GM12878 (cell line): ENCODE data around the gene CDK5R1. TPM values are rescaled to one million over a fixed set of nuclear protein-coding genes. Genes with fewer than 3 reads are reported as not detected.

Source experiments
- ATAC-seq: fragments of 200-7000 bp; cut with Tn5 transposase; 3 replicates; pipeline ENCODE4 v1.9.1; 2020; ENCODE audit warnings: mild to moderate bottlenecking, moderate library complexity
- BruUV-seq: library from RNA; stranded (reverse); fragments of 400-500 nt; replicated peaks from 2 replicates; lab custom pipeline; 2021; lab: Mats Ljungman, UMichigan
- CTCF ChIA-PET: fragments of 300-600 bp; sonication (Branson Sonifier 250); formaldehyde crosslinking; extraction: SDS; loops from one replicate; lab custom pipeline; 2021; ENCODE audit warnings: inconsistent platforms; lab: Yijun Ruan, JAX
- POLR2A ChIA-PET: fragments of 350-600 bp; formaldehyde crosslinking; extraction: SDS; loops from one replicate; lab custom pipeline; 2021; ENCODE audit warnings: inconsistent platforms; lab: Charles Lee
- RAD21 ChIA-PET: fragments of 300-600 bp; sonication (Branson Sonifier 250); formaldehyde crosslinking; loops from one replicate; lab custom pipeline; 2023; ENCODE audit warnings: antibody characterized with exemption; ENCODE audit not compliant: unreplicated experiment; lab: Charles Lee
- SMC1A ChIA-PET: fragments of 300-600 bp; sonication (Branson Sonifier 250); formaldehyde crosslinking; loops from one replicate; lab custom pipeline; 2023; ENCODE audit not compliant: unreplicated experiment, uncharacterized antibody; lab: Charles Lee
- DNase-seq: peaks from one replicate; pipeline ENCODE4 v3.0.0-alpha.2; 2011; ENCODE audit warnings: low read depth, low spot score
- FAIRE-seq: peaks from 3 replicates; lab custom pipeline; 2011; peaks lifted over from hg19 to GRCh38; lab: Jason Lieb, UNC
- H2AFZ ChIP-seq: 2 replicates; pipeline ENCODE4 v1.6.0; 2011; ENCODE audit warnings: low read depth, low read length, control low read depth; ENCODE audit not compliant: control insufficient read depth
- H3K27ac ChIP-seq: 2 replicates; pipeline ENCODE4 v1.5.1; 2011; ENCODE audit warnings: control low read depth; ENCODE audit not compliant: control insufficient read depth, insufficient read depth
- H3K27me3 ChIP-seq, 2 experiments: replicated peaks in 1 of 2; 2 replicates each; pipeline versions ENCODE4 v1.6.0 to v1.6.1; 2011; ENCODE audit warnings: low read length in 1 of 2; ENCODE audit not compliant: control insufficient read depth in 2 of 2, insufficient read depth in 2 of 2
- H3K36me3 ChIP-seq, 2 experiments: 2 replicates each; pipeline ENCODE4 v1.5.1; 2011; ENCODE audit warnings: low read length in 1 of 2; ENCODE audit not compliant: control insufficient read depth in 2 of 2, insufficient read depth in 2 of 2
- H3K4me1 ChIP-seq: 2 replicates; pipeline ENCODE4 v1.6.1; 2011; ENCODE audit warnings: mild to moderate bottlenecking, low read length, moderate library complexity, mixed read lengths; ENCODE audit not compliant: control insufficient read depth, insufficient read depth
- H3K4me2 ChIP-seq: 2 replicates; pipeline ENCODE4 v1.6.0; 2011; ENCODE audit warnings: control low read depth; ENCODE audit not compliant: control insufficient read depth, insufficient read depth
- H3K4me3 ChIP-seq: fragments of 200-600 bp; sonication (generic); 2 replicates; pipeline ENCODE4 v1.5.1; 2016
- H3K79me2 ChIP-seq: 2 replicates; pipeline ENCODE4 v1.6.0; 2011; ENCODE audit warnings: low read length; ENCODE audit not compliant: control insufficient read depth, insufficient read depth
- H3K9ac ChIP-seq: 2 replicates; pipeline ENCODE4 v1.8.0; 2011; ENCODE audit warnings: low read length, control low read depth, mixed read lengths; ENCODE audit not compliant: control insufficient read depth, insufficient read depth
- H3K9me3 ChIP-seq: replicated peaks from 3 replicates; pipeline ENCODE4 v1.5.1; 2011; ENCODE audit warnings: mild to moderate bottlenecking, low read length; ENCODE audit not compliant: control insufficient read depth, insufficient read depth
- H4K20me1 ChIP-seq: 2 replicates; pipeline ENCODE4 v1.6.0; 2011; ENCODE audit not compliant: control insufficient read depth, insufficient read depth
- CBX3 ChIP-seq: fragments of 200-600 bp; sonication (generic); IDR thresholded peaks from 2 replicates; pipeline ENCODE4 v1.6.1; 2016; ENCODE audit warnings: low read depth, borderline replicate concordance
- CBX5 ChIP-seq: sonication (generic); IDR thresholded peaks from 2 replicates; pipeline ENCODE4 v1.6.1; 2016; ENCODE audit warnings: low read depth, moderate library complexity, mild to moderate bottlenecking, inconsistent platforms
- EP300 ChIP-seq, 2 experiments: fragments of 150-350 bp in 1 of 2; IDR thresholded peaks; 2 replicates each; pipeline ENCODE4 v1.6.1; 2011 to 2012; ENCODE audit warnings: low read depth in 2 of 2, low read length in 2 of 2, borderline replicate concordance in 1 of 2, improper control_type of control experiment in 1 of 2, inconsistent platforms in 1 of 2; ENCODE audit not compliant: control insufficient read depth in 1 of 2
- FOS ChIP-seq: IDR thresholded peaks from 3 replicates; pipeline ENCODE4 v1.6.1; 2011; ENCODE audit warnings: borderline replicate concordance; ENCODE audit not compliant: insufficient read length; ENCODE audit errors: extremely low read depth
- FOXM1 ChIP-seq: IDR thresholded peaks from 2 replicates; pipeline ENCODE4 v1.6.1; 2012; ENCODE audit warnings: low read depth, mild to moderate bottlenecking, inconsistent platforms, low read length, moderate library complexity
- HDGF ChIP-seq: fragments of 450-650 bp; IDR thresholded peaks from 2 replicates; pipeline ENCODE4 v1.6.1; 2016; ENCODE audit warnings: antibody characterized with exemption
- KAT2A ChIP-seq: conservative IDR thresholded peaks from 2 replicates; pipeline ENCODE4 v1.6.1; 2011; ENCODE audit warnings: low read depth, low read length; ENCODE audit not compliant: control insufficient read depth
- NFYA ChIP-seq: IDR thresholded peaks from 2 replicates; pipeline ENCODE4 v1.6.1; 2011; ENCODE audit warnings: low read depth, mild to moderate bottlenecking, low read length, improper control_type of control experiment, borderline replicate concordance
- RAD21 ChIP-seq: IDR thresholded peaks from 2 replicates; pipeline ENCODE4 v1.6.1; 2011; ENCODE audit warnings: mild to moderate bottlenecking, low read depth, low read length, moderate library complexity; ENCODE audit not compliant: insufficient read depth
- YBX1 ChIP-seq: fragments of 450-650 bp; IDR thresholded peaks from 2 replicates; pipeline ENCODE4 v1.6.1; 2016; ENCODE audit warnings: antibody characterized with exemption
- WGBS: methylation state at CpG from one replicate; pipeline ENCODE4 v1.1.6; 2016; ENCODE audit warnings: low lambda C conversion rate; ENCODE audit not compliant: insufficient replicate concordance, insufficient coverage; ENCODE audit errors: missing lambda C conversion rate; 5-methylcytosine and 5-hydroxymethylcytosine counted together
- in situ Hi-C: fragments of 300-500 bp; cut with MboI; formaldehyde crosslinking; loops from 9 replicates; pipeline ENCODE4 v1.14.3; 2018; ENCODE audit warnings: mixed read lengths
- intact Hi-C: fragments of 100-400 bp; cut with micrococcal nuclease; formaldehyde crosslinking; loops from one replicate; pipeline ENCODE4 v1.14.2; 2022; ENCODE audit not compliant: unreplicated experiment
- polyA plus RNA-seq, 11 experiments: library from polyadenylated mRNA; depleted of rRNA in 4 of 11; unstranded in 6 of 11; stranded (reverse) in 5 of 11; fragments of >200 nt; fragmentation: Nextera tagmentation in 4 of 11; fragmentation: Illumina TruSeq in 1 of 11; extraction: Ambion mirVana in 4 of 11; extraction: Trizol in 1 of 11; gene quantifications; 1 replicate in 1 of 11; 2 replicates in 10 of 11; pipeline versions ENCODE4 v1.2.1 to v1.2.3, GENCODE V29; 2011 to 2016; ENCODE audit warnings: inconsistent platforms in 2 of 11, missing spikeins in 2 of 11, low read depth in 1 of 11
- total RNA-seq, 4 experiments: library from RNA; depleted of rRNA in 3 of 4; stranded (reverse); fragments of >200 nt in 3 of 4; fragmentation: Illumina TruSeq in 1 of 4; extraction: Trizol in 1 of 4; gene quantifications; 2 replicates each; pipeline versions ENCODE4 v1.2.1 to v1.2.3, GENCODE V29; 2013 to 2021
- TF ChIP-seq, protein P1 (sequence below): fragments of 450-650 bp; IDR thresholded peaks from 2 replicates; pipeline ENCODE4 v1.6.1; 2017; ENCODE audit warnings: low read depth, mild to moderate bottlenecking, moderate library complexity
- TF ChIP-seq, protein P2 (sequence below): fragments of 450-650 bp; IDR thresholded peaks from 2 replicates; pipeline ENCODE4 v1.6.1; 2017; ENCODE audit warnings: mild to moderate bottlenecking, moderate library complexity
- TF ChIP-seq, protein P3 (sequence below): IDR thresholded peaks from 2 replicates; pipeline ENCODE4 v1.6.1; 2012; ENCODE audit warnings: low read depth, low read length, improper control_type of control experiment

Gene CDK5R1
- total and polyA plus RNA-seq, 10 of the 15 experiments (the other 5 are each of a cell fraction or from before 2014, with no cell fraction given), result 1.1 to 28.3 (median 12.2) TPM

GRCh38 chr17:32515677-32516383 is 29.0 kb downstream of the CDK5R1 start (continued):
- TF ChIP-seq HDGF (no peak), CBX3 (no peak)
- TF ChIP-seq, protein P1, sequence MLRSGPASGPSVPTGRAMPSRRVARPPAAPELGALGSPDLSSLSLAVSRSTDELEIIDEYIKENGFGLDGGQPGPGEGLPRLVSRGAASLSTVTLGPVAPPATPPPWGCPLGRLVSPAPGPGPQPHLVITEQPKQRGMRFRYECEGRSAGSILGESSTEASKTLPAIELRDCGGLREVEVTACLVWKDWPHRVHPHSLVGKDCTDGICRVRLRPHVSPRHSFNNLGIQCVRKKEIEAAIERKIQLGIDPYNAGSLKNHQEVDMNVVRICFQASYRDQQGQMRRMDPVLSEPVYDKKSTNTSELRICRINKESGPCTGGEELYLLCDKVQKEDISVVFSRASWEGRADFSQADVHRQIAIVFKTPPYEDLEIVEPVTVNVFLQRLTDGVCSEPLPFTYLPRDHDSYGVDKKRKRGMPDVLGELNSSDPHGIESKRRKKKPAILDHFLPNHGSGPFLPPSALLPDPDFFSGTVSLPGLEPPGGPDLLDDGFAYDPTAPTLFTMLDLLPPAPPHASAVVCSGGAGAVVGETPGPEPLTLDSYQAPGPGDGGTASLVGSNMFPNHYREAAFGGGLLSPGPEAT, result peak; percentile 88

DNA sequence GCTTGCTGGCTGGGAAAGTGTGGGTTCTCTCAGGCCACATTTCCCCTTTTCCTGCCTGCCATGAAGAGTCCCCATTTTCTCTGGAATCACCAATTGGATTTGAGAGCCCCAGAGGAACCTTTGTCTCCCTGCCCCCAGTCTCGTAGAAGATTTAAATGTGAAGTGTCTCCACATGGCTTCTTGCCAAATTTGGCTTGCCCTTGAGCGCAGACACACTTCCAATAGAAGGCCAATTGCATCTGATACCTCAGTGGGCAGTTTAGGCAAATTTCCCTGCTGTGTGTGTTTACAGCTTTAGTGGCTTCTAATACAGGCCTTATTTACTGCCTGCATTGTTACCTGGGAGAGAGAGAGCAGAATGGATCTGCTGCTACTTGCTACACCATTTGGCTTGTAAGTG is 29.7 kb downstream of the CDK5R1 start:
- Histone ChIP-seq H2AFZ (no peak overlapping the region), H3K36me3 (no peaks in the 10 kb centered on the region), H3K27me3 (no peaks in the 10 kb centered on the region), H3K79me2 (no peaks in the 10 kb centered on the region; the same call in 1 of the 2 replicates), H3K4me3 (0 out of 2 replicates have a peak overlapping the region, but pooled peaks have one; percentile 11), H3K4me2 (peak overlapping the region; percentile 80), H3K4me1 (peaks cover 63% of the 10 kb centered on the region), H4K20me1 (no peaks in the 10 kb centered on the region), H3K27ac (peak overlapping the region; percentile 90), H3K9ac (peak overlapping the region; percentile 69), H3K9me3 (no peaks in the 10 kb centered on the region)
- ATAC-seq (peak; percentile 9; the same call in 2 of the 3 replicates), DNase-seq (no peak), FAIRE-seq (no peak)
- ChIA-PET CTCF (interaction anchor here (1.0 to 4.9 kb wide), 5 partner anchors 10 to 33 kb away, joined by 3 to 28 read pairs (median 8); no protein-coding TSS in a partner anchor), POLR2A (interaction anchor here (1.3 to 18.8 kb wide), 7 partner anchors 8 to 53 kb away, joined by 4 to 308 read pairs (median 12); partner anchors contain the start of gene CDK5R1), RAD21 (interaction anchor here (1.2 to 19.5 kb wide), 9 partner anchors 7 to 92 kb away, joined by 3 to 543 read pairs (median 6); partner anchors contain the start of gene CDK5R1), SMC1A (interaction anchor here (1.3 to 13.7 kb wide), 11 partner anchors 8 to 92 kb away, joined by 3 to 286 read pairs (median 10); partner anchors contain the start of gene CDK5R1)
- no TSS peak for BruUV-seq
- WGBS, result 0% methylated on average over 2 of the region's 2 CpGs
- in situ Hi-C loops (no loop called here), intact Hi-C loops (loop anchor here (1.0 kb wide), 1 partner anchor 13 kb away; no protein-coding TSS in a partner anchor)
- no peak for TF ChIP-seq NFYA
- TF ChIP-seq FOXM1, result no peak
- TF ChIP-seq EP300 (IDR thresholded peaks at IDR 0.05; ENCODE audit: borderline replicate concordance in 1 of 2, control insufficient read depth in 1 of 2, low read depth in 2 of 2, low read length in 2 of 2), result peak in 1 of 2 experiments; percentile 45; a peak in 1 of 4 replicates
- TF ChIP-seq, protein P2, sequence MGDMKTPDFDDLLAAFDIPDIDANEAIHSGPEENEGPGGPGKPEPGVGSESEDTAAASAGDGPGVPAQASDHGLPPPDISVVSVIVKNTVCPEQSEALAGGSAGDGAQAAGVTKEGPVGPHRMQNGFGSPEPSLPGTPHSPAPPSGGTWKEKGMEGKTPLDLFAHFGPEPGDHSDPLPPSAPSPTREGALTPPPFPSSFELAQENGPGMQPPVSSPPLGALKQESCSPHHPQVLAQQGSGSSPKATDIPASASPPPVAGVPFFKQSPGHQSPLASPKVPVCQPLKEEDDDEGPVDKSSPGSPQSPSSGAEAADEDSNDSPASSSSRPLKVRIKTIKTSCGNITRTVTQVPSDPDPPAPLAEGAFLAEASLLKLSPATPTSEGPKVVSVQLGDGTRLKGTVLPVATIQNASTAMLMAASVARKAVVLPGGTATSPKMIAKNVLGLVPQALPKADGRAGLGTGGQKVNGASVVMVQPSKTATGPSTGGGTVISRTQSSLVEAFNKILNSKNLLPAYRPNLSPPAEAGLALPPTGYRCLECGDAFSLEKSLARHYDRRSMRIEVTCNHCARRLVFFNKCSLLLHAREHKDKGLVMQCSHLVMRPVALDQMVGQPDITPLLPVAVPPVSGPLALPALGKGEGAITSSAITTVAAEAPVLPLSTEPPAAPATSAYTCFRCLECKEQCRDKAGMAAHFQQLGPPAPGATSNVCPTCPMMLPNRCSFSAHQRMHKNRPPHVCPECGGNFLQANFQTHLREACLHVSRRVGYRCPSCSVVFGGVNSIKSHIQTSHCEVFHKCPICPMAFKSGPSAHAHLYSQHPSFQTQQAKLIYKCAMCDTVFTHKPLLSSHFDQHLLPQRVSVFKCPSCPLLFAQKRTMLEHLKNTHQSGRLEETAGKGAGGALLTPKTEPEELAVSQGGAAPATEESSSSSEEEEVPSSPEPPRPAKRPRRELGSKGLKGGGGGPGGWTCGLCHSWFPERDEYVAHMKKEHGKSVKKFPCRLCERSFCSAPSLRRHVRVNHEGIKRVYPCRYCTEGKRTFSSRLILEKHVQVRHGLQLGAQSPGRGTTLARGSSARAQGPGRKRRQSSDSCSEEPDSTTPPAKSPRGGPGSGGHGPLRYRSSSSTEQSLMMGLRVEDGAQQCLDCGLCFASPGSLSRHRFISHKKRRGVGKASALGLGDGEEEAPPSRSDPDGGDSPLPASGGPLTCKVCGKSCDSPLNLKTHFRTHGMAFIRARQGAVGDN, result 0 out of 2 replicates have a peak, but pooled peaks have one; percentile 3
- 0 out of 2 replicates have a peak, but pooled peaks have one; percentile 14 for TF ChIP-seq CBX5
- TF ChIP-seq KAT2A, result no peak
- TF ChIP-seq FOS, result no peak
- TF ChIP-seq YBX1, result no peak
- TF ChIP-seq, protein P3, sequence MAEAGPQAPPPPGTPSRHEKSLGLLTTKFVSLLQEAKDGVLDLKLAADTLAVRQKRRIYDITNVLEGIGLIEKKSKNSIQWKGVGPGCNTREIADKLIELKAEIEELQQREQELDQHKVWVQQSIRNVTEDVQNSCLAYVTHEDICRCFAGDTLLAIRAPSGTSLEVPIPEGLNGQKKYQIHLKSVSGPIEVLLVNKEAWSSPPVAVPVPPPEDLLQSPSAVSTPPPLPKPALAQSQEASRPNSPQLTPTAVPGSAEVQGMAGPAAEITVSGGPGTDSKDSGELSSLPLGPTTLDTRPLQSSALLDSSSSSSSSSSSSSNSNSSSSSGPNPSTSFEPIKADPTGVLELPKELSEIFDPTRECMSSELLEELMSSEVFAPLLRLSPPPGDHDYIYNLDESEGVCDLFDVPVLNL, result 0 out of 2 replicates have a peak, but pooled peaks have one; percentile 33
- no peak for TF ChIP-seq RAD21
